GM12878 (cell line): ENCODE data around the gene TPM4. TPM values are rescaled to one million over a fixed set of nuclear protein-coding genes. Genes with fewer than 3 reads are reported as not detected.

ENCODE experiments used
- ATAC-seq: fragments of 200-7000 bp; cut with Tn5 transposase; 3 replicates; pipeline ENCODE4 v1.9.1; 2020; ENCODE audit warnings: mild to moderate bottlenecking, moderate library complexity
- BruUV-seq: library from RNA; stranded (reverse); fragments of 400-500 nt; replicated peaks from 2 replicates; lab custom pipeline; 2021; lab: Mats Ljungman, UMichigan
- CTCF ChIA-PET: fragments of 300-600 bp; sonication (Branson Sonifier 250); formaldehyde crosslinking; extraction: SDS; loops from one replicate; lab custom pipeline; 2021; ENCODE audit warnings: inconsistent platforms; lab: Yijun Ruan, JAX
- POLR2A ChIA-PET: fragments of 350-600 bp; formaldehyde crosslinking; extraction: SDS; loops from one replicate; lab custom pipeline; 2021; ENCODE audit warnings: inconsistent platforms; lab: Charles Lee
- RAD21 ChIA-PET: fragments of 300-600 bp; sonication (Branson Sonifier 250); formaldehyde crosslinking; loops from one replicate; lab custom pipeline; 2023; ENCODE audit warnings: antibody characterized with exemption; ENCODE audit not compliant: unreplicated experiment; lab: Charles Lee
- SMC1A ChIA-PET: fragments of 300-600 bp; sonication (Branson Sonifier 250); formaldehyde crosslinking; loops from one replicate; lab custom pipeline; 2023; ENCODE audit not compliant: unreplicated experiment, uncharacterized antibody; lab: Charles Lee
- DNase-seq: peaks from one replicate; pipeline ENCODE4 v3.0.0-alpha.2; 2011; ENCODE audit warnings: low read depth, low spot score
- FAIRE-seq: peaks from 3 replicates; lab custom pipeline; 2011; peaks lifted over from hg19 to GRCh38; lab: Jason Lieb, UNC
- H2AFZ ChIP-seq: 2 replicates; pipeline ENCODE4 v1.6.0; 2011; ENCODE audit warnings: low read depth, low read length, control low read depth; ENCODE audit not compliant: control insufficient read depth
- H3K27ac ChIP-seq: 2 replicates; pipeline ENCODE4 v1.5.1; 2011; ENCODE audit warnings: control low read depth; ENCODE audit not compliant: control insufficient read depth, insufficient read depth
- H3K27me3 ChIP-seq, 2 experiments: replicated peaks in 1 of 2; 2 replicates each; pipeline versions ENCODE4 v1.6.0 to v1.6.1; 2011; ENCODE audit warnings: low read length in 1 of 2; ENCODE audit not compliant: control insufficient read depth in 2 of 2, insufficient read depth in 2 of 2
- H3K36me3 ChIP-seq, 2 experiments: 2 replicates each; pipeline ENCODE4 v1.5.1; 2011; ENCODE audit warnings: low read length in 1 of 2; ENCODE audit not compliant: control insufficient read depth in 2 of 2, insufficient read depth in 2 of 2
- H3K4me1 ChIP-seq: 2 replicates; pipeline ENCODE4 v1.6.1; 2011; ENCODE audit warnings: mild to moderate bottlenecking, low read length, moderate library complexity, mixed read lengths; ENCODE audit not compliant: control insufficient read depth, insufficient read depth
- H3K4me2 ChIP-seq: 2 replicates; pipeline ENCODE4 v1.6.0; 2011; ENCODE audit warnings: control low read depth; ENCODE audit not compliant: control insufficient read depth, insufficient read depth
- H3K4me3 ChIP-seq: fragments of 200-600 bp; sonication (generic); 2 replicates; pipeline ENCODE4 v1.5.1; 2016
- H3K79me2 ChIP-seq: 2 replicates; pipeline ENCODE4 v1.6.0; 2011; ENCODE audit warnings: low read length; ENCODE audit not compliant: control insufficient read depth, insufficient read depth
- H3K9ac ChIP-seq: 2 replicates; pipeline ENCODE4 v1.8.0; 2011; ENCODE audit warnings: low read length, control low read depth, mixed read lengths; ENCODE audit not compliant: control insufficient read depth, insufficient read depth
- H3K9me3 ChIP-seq: replicated peaks from 3 replicates; pipeline ENCODE4 v1.5.1; 2011; ENCODE audit warnings: mild to moderate bottlenecking, low read length; ENCODE audit not compliant: control insufficient read depth, insufficient read depth
- H4K20me1 ChIP-seq: 2 replicates; pipeline ENCODE4 v1.6.0; 2011; ENCODE audit not compliant: control insufficient read depth, insufficient read depth
- ATF7 ChIP-seq: fragments of 450-650 bp; IDR thresholded peaks from 2 replicates; pipeline ENCODE4 v1.6.1; 2016; ENCODE audit warnings: low read depth, mild to moderate bottlenecking
- CHD1 ChIP-seq: IDR thresholded peaks from 2 replicates; pipeline ENCODE4 v1.6.1; 2012; ENCODE audit warnings: low read depth, low read length, improper control_type of control experiment
- CREB1 ChIP-seq: IDR thresholded peaks from 2 replicates; pipeline ENCODE4 v1.6.1; 2012; ENCODE audit warnings: low read depth, mild to moderate bottlenecking, inconsistent platforms
- E4F1 ChIP-seq: fragments of 450-650 bp; IDR thresholded peaks from 2 replicates; pipeline ENCODE4 v1.6.1; 2018; ENCODE audit warnings: borderline replicate concordance, mild to moderate bottlenecking; ENCODE audit not compliant: partially characterized antibody
- HDGF ChIP-seq: fragments of 450-650 bp; IDR thresholded peaks from 2 replicates; pipeline ENCODE4 v1.6.1; 2016; ENCODE audit warnings: antibody characterized with exemption
- RBBP5 ChIP-seq: fragments of 200-600 bp; sonication (generic); conservative IDR thresholded peaks from 2 replicates; pipeline ENCODE4 v1.6.1; 2016
- SIX5 ChIP-seq: IDR thresholded peaks from 2 replicates; pipeline ENCODE4 v1.6.1; 2011; ENCODE audit warnings: mild to moderate bottlenecking, low read depth, low read length, moderate library complexity; ENCODE audit not compliant: severe bottlenecking
- SPI1 ChIP-seq: IDR thresholded peaks from 2 replicates; pipeline ENCODE4 v1.6.1; 2011; ENCODE audit warnings: low read depth, mild to moderate bottlenecking, low read length, moderate library complexity, borderline replicate concordance; ENCODE audit not compliant: insufficient read depth
- YY1 ChIP-seq: IDR thresholded peaks from 2 replicates; pipeline ENCODE4 v1.6.1; 2011; ENCODE audit warnings: low read depth, mild to moderate bottlenecking, low read length
- ZBTB11 ChIP-seq: fragments of 450-650 bp; formaldehyde crosslinking; IDR thresholded peaks from 2 replicates; pipeline ENCODE4 v1.5.0; 2022; ENCODE audit warnings: mild to moderate bottlenecking, missing genetic modification characterization
- WGBS: methylation state at CpG from one replicate; pipeline ENCODE4 v1.1.6; 2016; ENCODE audit warnings: low lambda C conversion rate; ENCODE audit not compliant: insufficient replicate concordance, insufficient coverage; ENCODE audit errors: missing lambda C conversion rate; 5-methylcytosine and 5-hydroxymethylcytosine counted together
- in situ Hi-C: fragments of 300-500 bp; cut with MboI; formaldehyde crosslinking; loops from 9 replicates; pipeline ENCODE4 v1.14.3; 2018; ENCODE audit warnings: mixed read lengths
- intact Hi-C: fragments of 100-400 bp; cut with micrococcal nuclease; formaldehyde crosslinking; loops from one replicate; pipeline ENCODE4 v1.14.2; 2022; ENCODE audit not compliant: unreplicated experiment
- polyA plus RNA-seq, 11 experiments: library from polyadenylated mRNA; depleted of rRNA in 4 of 11; unstranded in 6 of 11; stranded (reverse) in 5 of 11; fragments of >200 nt; fragmentation: Nextera tagmentation in 4 of 11; fragmentation: Illumina TruSeq in 1 of 11; extraction: Ambion mirVana in 4 of 11; extraction: Trizol in 1 of 11; gene quantifications; 1 replicate in 1 of 11; 2 replicates in 10 of 11; pipeline versions ENCODE4 v1.2.1 to v1.2.3, GENCODE V29; 2011 to 2016; ENCODE audit warnings: inconsistent platforms in 2 of 11, missing spikeins in 2 of 11, low read depth in 1 of 11
- total RNA-seq, 4 experiments: library from RNA; depleted of rRNA in 3 of 4; stranded (reverse); fragments of >200 nt in 3 of 4; fragmentation: Illumina TruSeq in 1 of 4; extraction: Trizol in 1 of 4; gene quantifications; 2 replicates each; pipeline versions ENCODE4 v1.2.1 to v1.2.3, GENCODE V29; 2013 to 2021

TPM4 gene
- total and polyA plus RNA-seq, 10 of the 15 experiments (the other 5 are each of a cell fraction or from before 2014, with no cell fraction given) = 183 to 620 (median 407) TPM

- no peak for FAIRE-seq
- 82% methylated on average over 10 of the region's 10 CpGs for WGBS
Observed at GRCh38 chr19:16094360-16095070, 18.2 kb downstream of the TPM4 start.

GRCh38 chr19:16095071-16095571, 18.8 kb downstream of the TPM4 start:
- no peak overlapping the region for H3K27ac ChIP-seq
- H3K27me3 ChIP-seq = no peaks in the 10 kb centered on the region
- H3K4me2 ChIP-seq = no peak overlapping the region
- H3K9me3 ChIP-seq = no peaks in the 10 kb centered on the region
- POLR2A ChIA-PET = interaction anchor here (0.6 to 2.0 kb wide), 10 partner anchors 9 to 850 kb away, joined by 3 to 10 read pairs (median 3); partner anchors contain the start of gene RAB8A
- RAD21 ChIA-PET = interaction anchor here (0.6 to 1.6 kb wide), 3 partner anchors 18 to 87 kb away, joined by 3 read pairs; no protein-coding TSS in a partner anchor
- H2AFZ ChIP-seq = no peak overlapping the region
- H3K36me3 ChIP-seq = peaks cover 37 to 82% of the 10 kb centered on the region in 2 experiments
- H3K4me3 ChIP-seq = no peak overlapping the region
- ATAC-seq = peak; percentile 15
- in situ Hi-C loops (no loop called here), intact Hi-C loops (no loop called here)
- peak; percentile 78 for FAIRE-seq
- no TSS peak for BruUV-seq
- DNase-seq = no peak
- CTCF ChIA-PET = interaction anchor here (0.8 to 1.7 kb wide), 8 partner anchors 9 to 90 kb away, joined by 3 to 7 read pairs (median 3); partner anchors contain the start of gene FAM32A
- H3K9ac ChIP-seq = no peak overlapping the region
- SMC1A ChIA-PET = interaction anchor here (0.7 to 2.3 kb wide), 6 partner anchors 9 to 32 kb away, joined by 3 to 7 read pairs (median 4); no protein-coding TSS in a partner anchor
- whole genome bisulfite sequencing = 91% methylated on average over 13 of the region's 13 CpGs
- no peaks in the 10 kb centered on the region for H3K4me1 ChIP-seq
- H4K20me1 ChIP-seq = no peaks in the 10 kb centered on the region
- no peaks in the 10 kb centered on the region; the same call in none of the 2 replicates for H3K79me2 ChIP-seq
- no peak for TF ChIP-seq ZBTB11 (CRISPR knock-in tag)
- TF ChIP-seq E4F1 = no peak
- TF ChIP-seq CHD1 = no peak
- no peak for TF ChIP-seq RBBP5
- no peak for TF ChIP-seq ATF7
- no peak for TF ChIP-seq CREB1
- TF ChIP-seq SPI1 = no peak

More at GRCh38 chr19:16094360-16095070, 18.2 kb downstream of the TPM4 start:
- H2AFZ ChIP-seq = no peak overlapping the region
- H3K4me2 ChIP-seq = no peak overlapping the region
- H3K9ac ChIP-seq = no peak overlapping the region
- POLR2A ChIA-PET = interaction anchor here (0.6 to 2.0 kb wide), 9 partner anchors 9 to 849 kb away, joined by 3 to 10 read pairs (median 3); partner anchors contain the start of gene RAB8A
- ATAC-seq = no peak; the same call in 2 of the 3 replicates
- H3K79me2 ChIP-seq = no peaks in the 10 kb centered on the region; the same call in none of the 2 replicates
- SMC1A ChIA-PET = interaction anchor here (1.3 to 1.4 kb wide), 2 partner anchors 8 to 15 kb away, joined by 4 to 6 read pairs; no protein-coding TSS in a partner anchor
- intact Hi-C loops (no loop called here), in situ Hi-C loops (no loop called here)
- H4K20me1 ChIP-seq = no peaks in the 10 kb centered on the region
- H3K4me3 ChIP-seq = no peak overlapping the region
- no peak for DNase-seq
- H3K9me3 ChIP-seq = no peaks in the 10 kb centered on the region
- CTCF ChIA-PET = interaction anchor here (0.8 to 1.7 kb wide), 7 partner anchors 8 to 78 kb away, joined by 3 to 7 read pairs (median 3); no protein-coding TSS in a partner anchor
- RAD21 ChIA-PET = no interaction called here
- peaks cover 39 to 81% of the 10 kb centered on the region in 2 experiments for H3K36me3 ChIP-seq
- TF ChIP-seq YY1 (no peak), ATF7 (peak; percentile 70), HDGF (no peak), SIX5 (no peak)
- BruUV-seq = TSS peak; percentile 13
- H3K4me1 ChIP-seq = no peaks in the 10 kb centered on the region
- H3K27me3 ChIP-seq = no peaks in the 10 kb centered on the region
- no peak overlapping the region for H3K27ac ChIP-seq
